Colon (tissue), 2 donors: ENCODE results near the gene RPA3.
A peak's percentile ranks its signal among the peaks of the same experiment; 100 is the strongest.

ENCODE experiments used
- FAIRE-seq: peaks from 2 replicates; lab custom pipeline; 2012; peaks lifted over from hg19 to GRCh38; lab: Jason Lieb, UNC
- donor health status: control.
- donor health status: control.

Gene RPA3

DNA sequence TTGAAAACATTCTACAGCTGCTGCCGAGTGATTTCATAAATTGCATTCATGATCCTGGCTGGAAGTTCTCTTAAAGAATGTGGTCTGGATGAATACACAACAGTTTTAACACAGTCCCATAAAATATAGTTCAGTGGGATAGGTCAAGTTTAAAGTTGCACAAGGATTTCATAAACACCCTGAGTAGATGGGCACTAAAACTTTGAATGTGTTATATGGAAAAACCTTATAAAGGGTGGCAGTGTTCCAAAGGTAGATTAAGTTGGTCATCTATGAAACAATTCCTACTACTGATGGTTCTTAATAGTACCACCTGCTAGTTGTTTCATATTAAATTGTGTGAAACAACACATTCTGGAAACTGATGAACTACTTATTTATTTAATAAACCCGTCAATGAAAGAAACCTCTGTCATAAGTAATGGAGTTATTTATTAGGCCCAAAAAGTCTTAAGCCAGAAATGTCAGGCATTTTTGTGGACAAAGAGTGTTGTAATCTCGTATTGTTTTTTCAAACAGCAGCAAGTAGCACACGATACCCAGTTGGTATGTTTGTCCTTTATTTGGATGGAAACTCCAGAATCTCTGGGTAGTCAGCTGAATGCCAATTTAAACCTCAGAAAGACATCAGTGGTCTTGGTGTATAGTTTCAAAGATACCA is 14.3 kb upstream of the RPA3 start:
- FAIRE-seq = no peak

DNA sequence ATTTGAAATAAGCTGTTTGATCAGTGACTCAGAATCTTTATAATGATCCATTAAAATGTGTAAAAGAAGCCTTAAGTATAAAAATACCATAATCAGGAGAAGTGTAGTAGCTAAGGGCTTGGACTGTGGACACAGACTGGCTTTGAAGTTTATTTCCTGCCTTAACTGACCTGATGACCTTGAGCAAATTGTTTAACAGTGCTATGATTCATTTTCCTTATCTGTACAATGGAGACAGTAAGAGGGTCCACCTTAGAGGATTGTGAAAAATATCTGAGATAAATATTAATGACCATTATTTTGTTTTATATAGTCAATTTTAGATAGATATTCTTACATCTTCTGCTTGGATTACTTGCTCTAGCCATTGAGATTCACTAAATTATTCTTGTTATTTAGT is 13.3 kb upstream of the RPA3 start:
- FAIRE-seq = no peak

DNA sequence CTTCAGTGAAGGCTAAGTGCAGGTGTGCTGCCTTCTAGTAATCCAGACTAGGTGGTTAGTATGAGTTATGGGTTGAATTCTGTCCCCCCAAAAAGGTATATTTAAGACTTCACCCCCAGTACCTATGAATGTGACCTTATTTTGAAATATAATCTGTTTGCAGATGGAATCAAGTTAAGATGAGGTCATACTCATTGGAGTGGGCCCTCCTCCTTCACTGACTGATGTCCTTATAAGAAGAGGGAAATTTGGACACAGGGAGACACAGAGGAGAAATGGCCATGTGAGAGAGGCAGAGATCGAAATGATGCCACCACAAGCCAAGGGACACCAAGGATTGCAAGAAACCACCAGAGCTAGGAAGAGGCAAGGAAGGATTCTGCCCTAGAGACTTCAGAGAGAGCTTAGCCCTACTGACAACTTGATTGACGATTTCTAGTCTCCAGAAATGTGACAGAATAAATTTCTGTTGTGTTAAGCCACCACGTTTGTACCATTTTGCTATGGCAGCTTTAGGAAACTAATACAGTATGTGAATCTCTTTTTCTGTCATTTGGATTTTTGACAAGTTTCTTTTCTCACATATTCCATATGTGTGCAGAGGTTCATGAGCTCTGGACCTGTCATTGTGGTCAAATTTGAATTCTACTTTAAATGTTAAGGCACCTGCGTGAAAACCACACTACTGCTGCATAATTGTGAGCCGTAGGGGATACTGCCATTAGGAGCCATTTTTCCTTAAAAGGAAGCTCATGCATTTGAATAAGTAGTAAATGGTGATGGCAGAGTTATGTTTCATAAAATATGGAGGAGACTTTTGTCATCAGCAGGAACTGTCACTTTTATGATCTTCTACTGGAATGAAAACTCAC is 2.6 kb upstream of the RPA3 start:
- FAIRE-seq = no peak

DNA sequence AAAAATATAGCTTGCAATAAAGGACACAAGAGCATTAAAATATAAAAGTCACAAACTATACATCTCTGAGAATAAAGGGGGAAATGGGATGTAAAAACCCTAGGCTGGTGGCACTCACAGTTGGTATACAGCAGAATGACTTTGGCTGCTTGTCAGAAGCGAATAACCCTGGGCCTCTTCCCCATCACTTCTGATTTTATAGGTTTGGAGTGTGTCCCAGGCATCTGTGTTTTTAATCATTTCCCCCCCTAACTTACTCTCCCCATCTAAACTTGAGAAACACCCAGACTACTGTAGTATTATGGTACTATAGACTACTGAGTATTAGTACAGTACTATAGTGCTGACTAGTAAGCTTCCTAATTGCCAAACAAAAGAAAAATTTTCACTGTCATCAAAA is 1.8 kb upstream of the RPA3 start:
- no peak for FAIRE-seq

- no peak for FAIRE-seq
Observed at GRCh38 chr7:7719236-7719635, 829 bp upstream of the RPA3 start.

DNA sequence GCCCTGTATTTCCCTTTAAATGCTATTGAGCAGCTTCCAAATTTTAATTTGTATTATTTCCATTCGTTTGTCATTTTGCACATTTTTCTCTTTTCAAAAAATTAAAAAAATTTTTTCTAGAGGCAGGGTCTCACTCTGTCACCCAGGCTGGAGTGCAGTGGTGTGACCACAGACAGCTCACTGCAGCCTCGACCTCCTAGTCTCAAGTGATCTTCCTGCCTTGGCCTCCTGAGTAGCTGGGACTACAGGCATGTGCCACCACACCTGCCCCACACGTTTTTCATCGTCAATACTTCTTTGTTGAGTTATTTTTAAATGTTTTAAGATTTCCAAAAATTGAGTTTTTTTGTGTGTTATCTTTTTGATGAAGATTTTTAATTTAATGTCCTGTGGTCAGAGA is 4.7 kb downstream of the RPA3 start:
- FAIRE-seq = no peak

DNA sequence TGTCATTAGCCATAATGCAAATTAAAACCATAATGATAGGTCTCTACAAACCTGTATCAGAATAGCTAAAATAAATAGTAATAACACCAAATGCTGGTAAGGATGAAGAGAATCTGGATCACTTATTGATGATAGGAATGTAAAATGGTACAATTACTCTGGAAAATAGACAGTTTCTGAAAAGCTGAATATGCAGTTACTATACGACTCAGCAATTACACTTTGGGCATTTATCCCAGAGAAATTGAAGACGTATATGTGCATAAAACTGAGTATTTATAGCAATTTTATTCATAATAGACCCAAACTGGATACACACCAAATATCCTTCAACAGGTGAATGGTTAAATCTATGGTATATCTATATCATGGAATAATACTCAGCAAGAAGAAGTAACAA is 7.9 kb downstream of the RPA3 start:
- FAIRE-seq = no peak

DNA sequence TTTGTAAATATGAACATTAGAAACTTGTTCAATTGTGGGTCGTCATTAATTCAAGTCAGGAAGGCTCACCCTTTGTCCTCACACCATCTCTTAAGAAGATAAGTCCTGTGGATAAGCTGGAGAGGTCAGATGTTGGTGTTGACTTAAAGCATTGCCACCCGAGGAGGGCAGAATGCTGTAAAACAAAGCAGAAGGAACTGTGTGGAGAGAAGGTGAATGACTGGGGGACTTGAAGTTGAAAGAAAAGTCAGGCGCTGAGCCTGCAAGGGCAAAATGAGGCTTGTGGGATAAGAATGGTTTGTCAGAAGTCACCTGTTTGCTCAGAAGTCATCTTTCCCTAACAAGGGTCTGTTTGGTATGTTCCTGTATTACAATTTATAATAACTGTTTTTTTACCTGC is 9.1 kb downstream of the RPA3 start:
- FAIRE-seq = no peak

- FAIRE-seq = no peak
Observed at GRCh38 chr7:7707806-7708205, 10.6 kb downstream of the RPA3 start.

DNA sequence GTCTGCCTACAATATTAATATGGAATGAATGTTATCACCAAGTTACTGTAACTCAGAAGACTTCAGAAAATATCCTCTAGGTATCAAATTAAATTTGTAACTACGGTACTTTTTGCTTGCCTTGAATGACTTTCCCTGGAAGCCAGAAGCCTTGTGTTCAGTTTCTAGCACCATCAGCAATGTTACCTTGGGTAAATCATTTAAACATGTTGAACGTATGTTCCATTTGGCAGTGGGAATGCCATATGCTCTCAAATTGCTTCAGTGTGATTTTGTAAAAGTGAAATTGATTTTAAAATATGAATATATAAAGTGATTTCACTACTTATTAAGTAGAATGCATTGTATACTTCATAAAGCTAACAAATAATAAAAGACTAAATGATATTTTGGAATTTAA is 11.2 kb downstream of the RPA3 start:
- FAIRE-seq = no peak

DNA sequence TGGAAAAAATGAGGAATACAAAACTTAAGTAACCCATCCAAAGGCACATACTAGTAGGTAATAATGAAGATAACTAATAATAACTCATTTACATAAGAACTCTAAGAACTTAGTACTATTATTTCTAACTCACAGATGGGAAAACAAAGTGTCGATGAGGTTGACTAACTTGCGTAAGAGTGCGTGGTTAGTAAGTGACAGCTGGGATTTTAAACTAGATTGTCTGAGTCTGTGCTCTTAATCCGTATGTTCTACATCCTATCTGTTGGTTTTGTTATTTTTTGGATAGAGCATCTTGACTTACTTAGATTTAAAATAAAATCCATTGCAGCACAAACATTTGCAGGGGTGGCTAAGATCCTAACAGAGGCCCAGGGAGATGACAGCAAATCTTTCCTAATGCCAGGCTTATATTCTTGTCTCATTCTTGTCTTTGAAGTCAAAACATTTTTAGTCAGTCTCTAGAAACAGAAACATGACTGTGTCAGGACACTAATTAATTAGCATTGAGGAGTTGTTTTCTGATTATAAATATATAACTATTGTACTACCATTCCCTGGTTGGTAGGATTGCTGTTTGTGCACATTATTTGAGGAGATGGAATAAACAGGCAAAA is 11.7 kb downstream of the RPA3 start:
- no peak for FAIRE-seq

DNA sequence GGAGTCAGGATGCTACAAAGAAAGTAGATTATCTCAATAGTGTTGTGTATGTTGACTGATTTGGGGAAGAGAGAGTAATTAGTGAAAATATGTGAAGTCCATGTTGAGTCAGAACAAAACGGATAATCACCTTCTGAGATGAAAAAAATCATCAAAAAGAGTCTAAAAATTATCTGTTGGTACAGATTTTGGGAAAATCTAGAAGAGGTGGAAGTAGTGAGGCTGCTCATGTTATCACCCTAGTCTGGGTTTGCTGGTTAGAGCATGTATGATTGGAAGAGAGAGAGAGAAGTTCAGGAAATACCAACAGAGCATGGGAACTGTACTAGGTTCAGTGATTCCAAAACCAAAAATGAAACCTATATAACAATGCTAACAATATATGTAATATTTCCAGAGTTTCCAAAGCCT is 12.3 kb downstream of the RPA3 start:
- FAIRE-seq = no peak

DNA sequence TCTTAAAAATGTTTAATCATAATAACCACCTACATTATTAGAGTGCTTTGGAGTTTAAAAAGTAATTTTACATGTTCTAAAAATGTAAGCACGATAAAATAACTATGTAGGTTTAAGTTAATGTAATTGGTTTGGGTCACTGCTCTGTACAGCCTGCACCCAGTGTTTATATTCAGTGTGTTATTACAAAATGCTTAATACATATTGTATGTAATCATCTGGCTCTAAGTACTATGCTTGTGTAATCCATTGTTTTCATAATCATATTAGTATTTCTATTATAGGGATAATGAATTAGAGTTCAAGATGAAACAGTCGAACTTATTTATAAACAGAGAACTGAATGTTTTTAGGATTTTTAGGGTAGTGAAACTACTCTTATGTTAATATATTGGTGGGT is 13.1 kb downstream of the RPA3 start:
- no peak for FAIRE-seq

GRCh38 chr7:7704867-7705266 is 13.5 kb downstream of the RPA3 start:
- FAIRE-seq = no peak

- no peak for FAIRE-seq
Observed at GRCh38 chr7:7703427-7703826, 15.0 kb downstream of the RPA3 start.

DNA sequence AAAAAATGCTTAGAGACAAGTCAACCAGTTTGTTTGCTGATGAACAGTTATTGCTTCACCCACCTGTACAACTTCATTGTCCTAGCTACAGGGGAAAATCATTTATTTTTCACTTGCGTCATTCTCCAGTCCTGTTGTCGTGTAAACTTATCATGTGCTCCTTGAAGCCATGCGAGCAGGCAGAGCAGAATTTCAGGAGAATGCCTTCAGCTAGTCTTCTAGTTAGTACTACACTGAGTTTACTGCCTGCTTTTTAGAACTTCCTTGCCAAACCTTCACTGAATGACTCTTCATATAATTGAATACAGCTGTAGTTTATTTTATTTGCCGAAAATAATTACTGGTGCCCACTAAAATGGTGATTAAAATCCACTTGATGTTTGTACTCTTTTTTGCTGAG is 15.6 kb downstream of the RPA3 start:
- no peak for FAIRE-seq

DNA sequence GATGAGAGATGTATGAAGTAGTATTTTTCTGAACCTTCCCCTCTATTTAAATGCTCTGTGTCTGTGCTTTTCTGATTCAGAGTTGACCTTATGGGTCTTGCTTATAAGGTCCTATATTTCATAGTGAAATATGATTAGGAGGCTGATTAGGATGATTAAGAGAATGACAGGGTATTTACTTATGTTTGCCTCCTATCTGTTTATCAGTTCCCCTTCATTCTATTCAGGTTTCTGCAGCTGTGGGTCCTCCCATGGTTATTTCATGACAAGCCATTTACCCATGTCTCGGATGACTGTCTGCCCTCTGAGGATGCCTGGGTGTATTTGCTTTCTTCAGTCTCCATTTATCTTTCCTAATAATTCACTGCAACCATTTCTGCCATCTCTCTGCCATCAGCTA is 16.9 kb downstream of the RPA3 start:
- no peak for FAIRE-seq

DNA sequence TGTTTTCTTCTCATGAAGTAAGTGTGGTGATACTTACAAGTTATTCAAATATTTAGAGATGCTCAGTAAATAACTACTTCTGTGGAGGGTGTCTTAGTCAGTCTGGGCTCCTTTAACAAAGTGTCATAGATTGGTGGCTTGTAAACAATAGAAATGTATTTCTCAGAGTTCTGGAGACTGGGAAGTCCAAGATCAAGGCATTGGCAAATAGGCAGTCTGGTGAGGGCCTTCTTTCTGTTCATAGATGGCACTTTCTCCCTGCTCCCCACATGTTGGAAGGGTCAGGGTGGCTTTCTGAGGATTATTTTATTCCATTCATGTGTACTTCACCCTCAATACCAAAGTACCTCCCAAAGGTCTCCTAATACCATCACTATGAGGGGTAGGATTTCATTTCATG is 18.4 kb downstream of the RPA3 start:
- FAIRE-seq = no peak

DNA sequence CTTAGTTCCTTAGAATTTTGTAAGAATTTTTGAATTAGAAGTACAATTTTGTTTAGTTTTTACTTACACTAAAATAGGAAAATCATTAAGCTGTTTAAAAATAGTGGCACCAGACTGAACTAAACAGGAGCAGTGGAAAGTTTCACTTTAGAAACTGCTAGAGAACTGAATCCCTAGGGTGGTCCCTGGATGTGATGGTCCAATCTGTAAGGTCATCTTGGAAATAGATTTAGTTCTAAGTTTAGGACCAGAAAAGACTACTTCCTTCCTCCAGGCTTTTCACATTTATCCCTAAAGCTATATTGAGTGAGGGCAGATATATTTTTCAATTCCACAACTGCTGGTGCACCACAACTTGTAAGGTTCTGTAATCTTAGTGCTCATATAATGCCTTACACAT is 19.0 kb downstream of the RPA3 start:
- FAIRE-seq = no peak

GRCh38 chr7:7698930-7699329 is 19.5 kb downstream of the RPA3 start:
- peak; percentile 24 for FAIRE-seq

GRCh38 chr7:7696458-7697119 is 21.8 kb downstream of the RPA3 start:
- FAIRE-seq = no peak

GRCh38 chr7:7695111-7695817 is 23.1 kb downstream of the RPA3 start:
- no peak for FAIRE-seq
